ENCODE results near the gene PSPC1.

Gene PSPC1

DNA sequence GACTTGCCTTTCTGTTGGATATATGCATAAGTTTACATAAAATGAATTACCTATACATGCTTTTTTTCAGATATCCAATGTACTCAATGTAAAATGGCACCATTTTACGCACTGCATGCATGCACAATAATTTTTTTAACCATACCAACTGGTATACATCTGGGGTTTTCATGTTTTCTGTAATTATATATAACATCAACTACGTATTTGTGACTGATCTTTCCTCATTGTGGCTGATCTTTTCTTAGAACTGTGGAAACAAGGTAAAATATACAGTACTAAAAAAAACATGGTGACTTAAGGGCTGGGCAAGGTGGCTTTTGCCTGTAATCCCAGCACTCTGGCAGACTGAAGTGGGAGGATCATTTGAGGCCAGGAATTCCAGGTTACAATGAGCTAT lies 18.5 kb downstream of the PSPC1 start:
- DNase-seq (ENCODE audit: low read depth in 1 of 2, low spot score in 1 of 2), result no peak
- H3K27me3 ChIP-seq (ENCODE audit: insufficient read depth, poor library complexity, severe bottlenecking), result no peaks in the 10 kb centered on the region
- H3K4me3 ChIP-seq (replicated peaks; ENCODE audit: insufficient read depth, low read length), result no peak overlapping the region
- TF ChIP-seq SPI1 (IDR thresholded peaks at IDR 0.05; ENCODE audit: borderline replicate concordance, low read depth) (no peak), POLR2AphosphoS5 (IDR thresholded peaks at IDR 0.05; ENCODE audit: low read depth) (no peak), GABPA (IDR thresholded peaks at IDR 0.05; ENCODE audit: low read depth) (no peak)
- TF ChIP-seq, protein P1, sequence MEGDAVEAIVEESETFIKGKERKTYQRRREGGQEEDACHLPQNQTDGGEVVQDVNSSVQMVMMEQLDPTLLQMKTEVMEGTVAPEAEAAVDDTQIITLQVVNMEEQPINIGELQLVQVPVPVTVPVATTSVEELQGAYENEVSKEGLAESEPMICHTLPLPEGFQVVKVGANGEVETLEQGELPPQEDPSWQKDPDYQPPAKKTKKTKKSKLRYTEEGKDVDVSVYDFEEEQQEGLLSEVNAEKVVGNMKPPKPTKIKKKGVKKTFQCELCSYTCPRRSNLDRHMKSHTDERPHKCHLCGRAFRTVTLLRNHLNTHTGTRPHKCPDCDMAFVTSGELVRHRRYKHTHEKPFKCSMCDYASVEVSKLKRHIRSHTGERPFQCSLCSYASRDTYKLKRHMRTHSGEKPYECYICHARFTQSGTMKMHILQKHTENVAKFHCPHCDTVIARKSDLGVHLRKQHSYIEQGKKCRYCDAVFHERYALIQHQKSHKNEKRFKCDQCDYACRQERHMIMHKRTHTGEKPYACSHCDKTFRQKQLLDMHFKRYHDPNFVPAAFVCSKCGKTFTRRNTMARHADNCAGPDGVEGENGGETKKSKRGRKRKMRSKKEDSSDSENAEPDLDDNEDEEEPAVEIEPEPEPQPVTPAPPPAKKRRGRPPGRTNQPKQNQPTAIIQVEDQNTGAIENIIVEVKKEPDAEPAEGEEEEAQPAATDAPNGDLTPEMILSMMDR (IDR thresholded peaks at IDR 0.05; ENCODE audit: insufficient read depth, low read length), result no peak
- TF ChIP-seq, protein P2, sequence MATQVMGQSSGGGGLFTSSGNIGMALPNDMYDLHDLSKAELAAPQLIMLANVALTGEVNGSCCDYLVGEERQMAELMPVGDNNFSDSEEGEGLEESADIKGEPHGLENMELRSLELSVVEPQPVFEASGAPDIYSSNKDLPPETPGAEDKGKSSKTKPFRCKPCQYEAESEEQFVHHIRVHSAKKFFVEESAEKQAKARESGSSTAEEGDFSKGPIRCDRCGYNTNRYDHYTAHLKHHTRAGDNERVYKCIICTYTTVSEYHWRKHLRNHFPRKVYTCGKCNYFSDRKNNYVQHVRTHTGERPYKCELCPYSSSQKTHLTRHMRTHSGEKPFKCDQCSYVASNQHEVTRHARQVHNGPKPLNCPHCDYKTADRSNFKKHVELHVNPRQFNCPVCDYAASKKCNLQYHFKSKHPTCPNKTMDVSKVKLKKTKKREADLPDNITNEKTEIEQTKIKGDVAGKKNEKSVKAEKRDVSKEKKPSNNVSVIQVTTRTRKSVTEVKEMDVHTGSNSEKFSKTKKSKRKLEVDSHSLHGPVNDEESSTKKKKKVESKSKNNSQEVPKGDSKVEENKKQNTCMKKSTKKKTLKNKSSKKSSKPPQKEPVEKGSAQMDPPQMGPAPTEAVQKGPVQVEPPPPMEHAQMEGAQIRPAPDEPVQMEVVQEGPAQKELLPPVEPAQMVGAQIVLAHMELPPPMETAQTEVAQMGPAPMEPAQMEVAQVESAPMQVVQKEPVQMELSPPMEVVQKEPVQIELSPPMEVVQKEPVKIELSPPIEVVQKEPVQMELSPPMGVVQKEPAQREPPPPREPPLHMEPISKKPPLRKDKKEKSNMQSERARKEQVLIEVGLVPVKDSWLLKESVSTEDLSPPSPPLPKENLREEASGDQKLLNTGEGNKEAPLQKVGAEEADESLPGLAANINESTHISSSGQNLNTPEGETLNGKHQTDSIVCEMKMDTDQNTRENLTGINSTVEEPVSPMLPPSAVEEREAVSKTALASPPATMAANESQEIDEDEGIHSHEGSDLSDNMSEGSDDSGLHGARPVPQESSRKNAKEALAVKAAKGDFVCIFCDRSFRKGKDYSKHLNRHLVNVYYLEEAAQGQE (IDR thresholded peaks at IDR 0.05; ENCODE audit: insufficient replicate concordance, low read depth), result no peak
- H3K27ac ChIP-seq (replicated peaks), result no peak overlapping the region

DNA sequence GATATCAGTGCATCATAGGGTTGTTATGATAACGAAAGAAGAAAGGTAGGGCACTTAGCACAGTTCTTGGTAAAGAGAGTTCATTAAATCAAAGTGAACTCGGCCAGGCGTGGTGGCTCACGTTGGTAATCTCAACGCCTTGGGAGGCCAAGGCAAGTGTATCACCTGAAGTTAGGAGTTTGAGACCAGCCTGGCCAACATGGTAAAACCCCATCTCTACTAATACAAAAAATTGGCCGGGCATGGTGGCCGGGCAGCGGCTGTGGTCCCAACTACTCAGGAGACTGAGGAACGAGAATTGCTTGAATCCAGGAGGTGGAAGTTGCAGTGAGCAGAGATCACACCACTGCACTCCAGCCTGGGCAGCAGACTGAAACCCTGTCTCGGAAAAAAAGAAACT lies 19.1 kb downstream of the PSPC1 start:
- Histone ChIP-seq H3K27ac (replicated peaks) (no peak overlapping the region), H3K27me3 (ENCODE audit: insufficient read depth, poor library complexity, severe bottlenecking) (no peaks in the 10 kb centered on the region), H3K4me3 (replicated peaks; ENCODE audit: insufficient read depth, low read length) (no peak overlapping the region)
- no peak for DNase-seq (ENCODE audit: low read depth in 1 of 2, low spot score in 1 of 2)
- TF ChIP-seq SPI1 (IDR thresholded peaks at IDR 0.05; ENCODE audit: borderline replicate concordance, low read depth), result no peak
- TF ChIP-seq POLR2AphosphoS5 (IDR thresholded peaks at IDR 0.05; ENCODE audit: low read depth), result no peak

DNA sequence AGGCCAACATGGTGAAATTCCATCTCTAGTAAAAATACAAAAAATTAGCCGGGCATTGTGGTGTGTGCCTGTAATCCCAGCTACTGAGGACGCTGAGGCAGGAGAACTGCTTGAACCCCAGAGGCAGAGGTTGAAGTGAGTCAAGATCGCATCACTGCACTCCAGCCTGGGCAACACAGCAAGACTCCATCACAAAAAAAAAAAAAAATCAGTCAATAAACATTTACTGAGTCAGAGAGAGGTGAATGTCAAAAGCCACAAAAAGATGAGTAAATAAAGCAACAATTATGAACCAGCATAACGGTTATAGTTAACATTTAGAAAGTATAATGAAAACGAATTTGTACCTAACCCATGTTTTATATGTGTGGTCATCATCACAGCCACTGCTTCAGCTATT lies 23.1 kb downstream of the PSPC1 start:
- H3K4me3 ChIP-seq (replicated peaks; ENCODE audit: insufficient read depth, low read length), result no peak overlapping the region
- DNase-seq (ENCODE audit: low read depth in 1 of 2, low spot score in 1 of 2), result no peak
- H3K27ac ChIP-seq (replicated peaks), result no peak overlapping the region
- TF ChIP-seq, protein P1 (IDR thresholded peaks at IDR 0.05; ENCODE audit: insufficient read depth, low read length), result no peak
- TF ChIP-seq POLR2AphosphoS5 (IDR thresholded peaks at IDR 0.05; ENCODE audit: low read depth) (no peak), GABPA (IDR thresholded peaks at IDR 0.05; ENCODE audit: low read depth) (no peak), SPI1 (IDR thresholded peaks at IDR 0.05; ENCODE audit: borderline replicate concordance, low read depth) (no peak)
- TF ChIP-seq, protein P2 (IDR thresholded peaks at IDR 0.05; ENCODE audit: insufficient replicate concordance, low read depth), result no peak
- no peaks in the 10 kb centered on the region for H3K27me3 ChIP-seq (ENCODE audit: insufficient read depth, poor library complexity, severe bottlenecking)

DNA sequence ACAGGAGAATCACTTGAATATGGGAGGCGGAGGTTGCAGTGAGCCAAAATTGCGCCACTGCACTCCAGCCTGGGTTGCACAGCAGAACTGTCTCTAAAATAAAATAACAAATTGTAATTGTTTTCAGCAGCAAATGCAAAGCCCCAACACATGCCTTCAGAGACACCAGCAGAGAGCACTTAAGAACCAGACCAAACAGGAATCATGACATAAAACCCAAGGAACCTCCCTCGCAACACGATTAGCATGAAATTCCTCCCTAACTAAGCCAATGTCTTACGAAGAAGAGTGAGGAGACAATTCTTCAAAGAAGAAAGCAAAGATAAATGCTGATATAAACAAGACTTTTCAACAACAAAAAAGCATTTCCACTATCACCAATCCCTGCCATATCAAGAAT lies 40.1 kb downstream of the PSPC1 start:
- H3K4me3 ChIP-seq (replicated peaks; ENCODE audit: insufficient read depth, low read length), result no peak overlapping the region
- H3K27ac ChIP-seq (replicated peaks), result no peak overlapping the region
- DNase-seq (ENCODE audit: low read depth in 1 of 2, low spot score in 1 of 2), result no peak
- H3K27me3 ChIP-seq (ENCODE audit: insufficient read depth, poor library complexity, severe bottlenecking), result no peaks in the 10 kb centered on the region
- TF ChIP-seq POLR2AphosphoS5 (IDR thresholded peaks at IDR 0.05; ENCODE audit: low read depth) (no peak), SPI1 (IDR thresholded peaks at IDR 0.05; ENCODE audit: borderline replicate concordance, low read depth) (no peak), GABPA (IDR thresholded peaks at IDR 0.05; ENCODE audit: low read depth) (no peak)
- TF ChIP-seq, protein P2 (IDR thresholded peaks at IDR 0.05; ENCODE audit: insufficient replicate concordance, low read depth), result no peak
- TF ChIP-seq, protein P1 (IDR thresholded peaks at IDR 0.05; ENCODE audit: insufficient read depth, low read length), result no peak
